GM18951 (cell line): Measurements from ENCODE around the gene DCAF8L2.
"Not testable (repeated sequence)": the region's sequence is repeated elsewhere in the genome, so short reads cannot be mapped to it uniquely, and the experiment has no call there.

Experiments
- POLR2A ChIP-seq: IDR thresholded peaks from 4 replicates; pipeline ENCODE4 v1.6.1; 2011; ENCODE audit warnings: mild to moderate bottlenecking; ENCODE audit not compliant: insufficient read length, insufficient read depth; ENCODE audit errors: extremely low read depth
- in situ Hi-C: fragments of 300-500 bp; cut with MboI; formaldehyde crosslinking; loops from one replicate; pipeline ENCODE4 v1.12.0; 2022; ENCODE audit warnings: low sequenced_read_pairs, mixed read lengths, inconsistent platforms; ENCODE audit not compliant: unreplicated experiment

Gene DCAF8L2

DNA sequence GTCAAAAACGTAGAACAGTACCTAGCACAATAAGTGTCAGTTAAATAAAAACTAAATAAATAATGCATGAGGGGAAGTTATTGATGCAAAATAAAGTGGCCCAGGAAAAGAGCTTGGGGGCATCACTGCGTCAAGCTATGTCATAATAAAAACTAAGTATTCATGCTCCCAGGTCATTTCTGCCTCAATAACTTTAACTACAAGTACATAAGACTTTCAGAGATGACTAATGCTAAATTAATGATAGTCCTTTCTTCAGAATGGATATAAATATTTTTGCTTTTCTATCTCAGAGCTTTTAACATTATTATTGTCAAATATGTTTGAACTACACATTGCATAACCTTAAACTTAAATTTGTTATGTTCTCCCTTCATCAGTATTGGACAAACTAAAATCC lies 125.5 kb downstream of the DCAF8L2 start:
- TF ChIP-seq POLR2A = no peak
- in situ Hi-C loops = no loop called here

DNA sequence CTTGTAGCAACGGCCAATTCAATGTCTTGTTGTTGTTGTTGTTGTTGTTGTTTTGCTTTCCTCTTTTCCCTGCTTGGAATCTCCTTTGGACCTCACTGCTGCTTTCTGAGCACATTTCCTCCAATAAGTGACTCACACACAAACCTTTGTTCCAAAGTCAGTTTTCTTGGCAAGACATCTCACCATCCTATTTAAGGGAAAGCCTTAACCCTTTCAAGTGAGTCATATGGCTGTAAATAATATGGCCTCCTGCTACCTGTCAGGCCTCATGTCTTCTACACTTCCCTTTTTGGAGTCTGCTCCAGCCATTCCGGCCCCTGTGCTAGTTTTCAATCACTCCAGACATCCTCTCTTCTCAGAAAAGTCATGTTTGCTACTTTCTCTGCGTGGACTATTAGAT lies 138.1 kb downstream of the DCAF8L2 start:
- TF ChIP-seq POLR2A = no peak
- in situ Hi-C loops = no loop called here

DNA sequence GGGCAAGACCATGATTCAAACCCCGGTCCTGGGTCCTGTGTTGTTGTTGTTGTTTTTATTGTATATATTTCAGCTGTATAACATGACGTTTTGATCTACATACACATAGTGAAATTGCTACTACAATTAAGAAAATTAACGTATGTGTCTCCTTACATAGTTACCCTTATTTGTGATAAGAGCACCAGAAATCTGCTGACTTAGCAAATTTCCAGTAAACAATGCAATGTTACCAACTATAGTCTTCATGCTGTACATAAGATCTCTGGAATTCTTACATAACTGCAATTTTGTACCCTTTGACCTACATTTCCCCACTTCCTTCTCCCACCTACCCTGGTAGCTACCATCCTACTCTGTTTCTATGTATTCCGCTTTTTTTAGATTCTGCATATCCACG lies 141.8 kb downstream of the DCAF8L2 start:
- in situ Hi-C loops = no loop called here
- no peak for TF ChIP-seq POLR2A

DNA sequence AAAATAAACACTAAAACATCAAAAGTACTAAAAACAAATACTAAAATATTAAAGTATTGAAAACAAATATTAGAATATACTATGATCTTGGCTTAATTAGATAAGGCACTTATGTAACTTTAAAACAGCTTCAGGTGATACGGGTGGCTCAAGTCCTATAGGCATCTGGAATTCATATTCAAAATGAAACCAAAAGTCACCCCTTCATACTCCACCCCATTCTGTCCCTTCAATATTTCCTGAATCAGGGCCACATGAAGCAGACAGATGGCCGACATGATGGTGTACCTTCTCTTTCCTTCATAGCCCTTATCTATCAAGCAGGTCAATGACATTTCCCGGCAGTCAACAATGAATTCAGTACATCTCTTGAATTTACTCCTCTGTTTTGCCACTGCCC lies 145.8 kb downstream of the DCAF8L2 start:
- TF ChIP-seq POLR2A = no peak
- in situ Hi-C loops = no loop called here

DNA sequence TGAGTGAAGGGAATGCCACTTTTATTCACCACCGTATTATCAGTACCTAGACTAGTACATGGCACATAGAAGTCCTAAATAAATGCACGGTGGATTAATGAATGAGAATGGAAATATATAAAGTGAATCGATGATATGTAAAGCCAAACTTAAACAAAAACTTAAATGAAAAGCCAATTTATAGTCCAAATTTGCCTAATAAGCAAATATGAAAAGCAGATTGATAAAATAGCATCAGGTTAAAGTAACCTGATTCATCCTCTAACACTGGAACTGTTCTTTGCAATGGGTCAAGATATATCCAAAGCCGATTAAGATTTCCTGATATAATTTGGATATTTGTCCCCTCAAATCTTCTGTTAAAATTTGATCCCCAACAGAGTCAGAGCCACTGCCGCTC lies 150.8 kb downstream of the DCAF8L2 start:
- TF ChIP-seq POLR2A = no peak
- in situ Hi-C loops = no loop called here

DNA sequence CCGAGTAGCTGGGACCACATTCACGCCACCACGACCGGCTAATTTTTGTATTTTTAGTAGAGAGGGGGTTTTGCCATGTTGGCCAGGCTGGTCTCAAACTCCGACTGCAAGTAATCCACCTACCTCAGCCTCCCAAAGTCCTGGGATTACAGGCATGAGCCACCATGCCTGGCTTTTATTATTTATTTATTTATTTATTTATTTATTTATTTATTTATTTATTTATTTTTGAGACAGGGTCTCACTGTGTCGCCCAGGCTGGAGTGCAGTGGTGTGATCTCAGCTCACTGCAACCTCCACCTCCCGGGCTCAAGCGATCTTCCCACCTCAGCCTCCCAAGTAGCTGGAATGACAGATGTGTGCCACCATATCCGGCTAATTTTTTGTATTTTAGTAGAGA lies 153.4 kb downstream of the DCAF8L2 start:
- in situ Hi-C loops = not testable (repeated sequence)

DNA sequence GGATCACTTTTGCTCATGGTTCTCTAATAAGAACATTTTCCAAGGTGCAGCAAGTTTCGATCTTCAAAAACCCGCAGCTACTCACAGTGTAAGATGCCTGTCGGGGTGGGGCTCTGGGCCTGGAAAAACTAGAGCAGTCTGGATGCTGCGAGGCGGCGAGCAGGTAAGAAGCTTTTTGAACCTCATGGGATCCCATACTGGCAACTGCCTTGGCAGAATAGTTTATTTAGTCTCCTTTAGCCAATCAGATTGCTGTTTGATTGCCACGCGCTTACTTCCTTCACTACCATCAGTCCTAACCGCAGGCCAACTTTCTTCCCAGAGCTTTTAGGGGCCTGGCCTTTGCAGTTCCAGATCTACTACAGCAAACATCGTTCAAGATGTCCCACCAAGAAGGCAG lies 156.4 kb downstream of the DCAF8L2 start:
- TF ChIP-seq POLR2A = no peak
- in situ Hi-C loops = no loop called here

DNA sequence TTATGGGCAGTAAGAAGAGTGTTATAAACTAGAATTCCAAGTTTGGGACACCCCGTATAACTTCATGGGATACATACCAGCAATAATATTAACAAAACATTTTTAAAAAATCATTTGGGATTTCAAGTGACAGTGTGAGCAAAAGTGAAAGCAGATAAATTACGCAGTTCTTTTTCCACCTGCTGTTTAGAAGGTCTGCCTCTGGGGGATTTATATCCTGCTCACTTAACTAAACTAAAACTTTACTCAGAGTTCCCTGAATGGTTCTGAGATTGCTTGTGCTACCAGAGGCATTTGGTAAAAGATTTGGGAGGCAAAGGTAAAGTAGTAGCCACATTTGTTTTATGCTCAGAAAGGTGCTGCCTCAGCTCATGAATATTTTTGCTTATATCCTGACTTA lies 160.2 kb downstream of the DCAF8L2 start:
- in situ Hi-C loops = not testable (repeated sequence)

DNA sequence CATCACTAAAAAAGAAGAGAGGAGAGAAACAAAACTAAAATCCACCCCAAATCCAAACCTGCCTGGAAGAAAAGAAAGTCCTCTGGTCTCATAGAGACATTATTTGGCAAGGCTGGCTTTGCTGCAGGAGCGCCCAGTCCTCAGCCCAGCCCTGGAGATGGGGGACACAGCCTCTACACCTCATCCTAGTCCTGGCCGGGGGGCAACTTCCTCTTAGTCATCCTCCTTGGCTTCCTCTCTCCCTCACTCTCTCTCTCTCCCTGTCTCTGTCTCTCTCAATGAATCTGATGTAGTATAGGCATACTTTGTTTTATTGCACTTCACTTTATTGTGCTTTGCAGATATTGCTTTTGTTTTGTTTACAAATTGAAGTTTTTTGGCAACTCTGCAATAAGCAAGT lies 161.8 kb downstream of the DCAF8L2 start:
- in situ Hi-C loops = no loop called here
- no peak for TF ChIP-seq POLR2A

DNA sequence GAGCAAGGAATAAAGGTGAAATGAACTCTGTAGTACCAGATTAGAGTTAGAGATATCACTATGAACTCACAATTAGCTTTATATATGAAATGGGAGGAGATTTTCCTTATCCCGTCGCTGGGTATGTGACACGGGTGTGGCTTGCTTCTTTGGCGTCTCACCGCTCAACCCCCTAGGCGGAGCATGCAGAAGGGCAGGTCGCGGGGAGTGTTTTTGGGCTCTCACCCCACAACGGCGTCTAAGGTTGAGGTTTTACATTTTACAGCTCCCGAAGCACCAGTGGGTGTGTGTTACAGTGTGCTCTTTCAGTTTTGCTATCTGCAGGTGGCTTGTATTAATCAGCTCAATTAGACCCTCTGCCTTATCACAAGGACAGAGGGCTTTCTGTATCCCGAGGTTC lies 175.6 kb downstream of the DCAF8L2 start:
- in situ Hi-C loops = no loop called here
- no peak for TF ChIP-seq POLR2A

DNA sequence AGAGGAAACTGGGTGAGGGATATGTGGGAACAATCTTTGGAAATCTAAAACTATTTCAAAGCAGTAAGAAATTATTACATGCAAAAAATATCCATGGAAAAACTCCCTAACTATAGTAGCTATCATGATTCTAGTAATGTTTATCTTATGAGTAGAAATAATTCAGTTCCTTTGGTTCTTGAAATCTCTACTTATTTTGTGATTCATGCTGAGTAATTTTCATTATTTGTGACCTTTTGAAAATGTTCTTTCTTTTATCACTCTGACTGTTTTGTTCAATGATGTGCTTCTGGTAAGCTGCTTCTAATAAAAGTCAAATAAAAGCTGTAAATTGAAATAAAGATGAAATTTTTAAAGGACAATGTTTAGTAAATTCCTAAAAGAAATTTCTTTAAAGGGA lies 177.2 kb downstream of the DCAF8L2 start:
- TF ChIP-seq POLR2A = no peak
- in situ Hi-C loops = no loop called here

DNA sequence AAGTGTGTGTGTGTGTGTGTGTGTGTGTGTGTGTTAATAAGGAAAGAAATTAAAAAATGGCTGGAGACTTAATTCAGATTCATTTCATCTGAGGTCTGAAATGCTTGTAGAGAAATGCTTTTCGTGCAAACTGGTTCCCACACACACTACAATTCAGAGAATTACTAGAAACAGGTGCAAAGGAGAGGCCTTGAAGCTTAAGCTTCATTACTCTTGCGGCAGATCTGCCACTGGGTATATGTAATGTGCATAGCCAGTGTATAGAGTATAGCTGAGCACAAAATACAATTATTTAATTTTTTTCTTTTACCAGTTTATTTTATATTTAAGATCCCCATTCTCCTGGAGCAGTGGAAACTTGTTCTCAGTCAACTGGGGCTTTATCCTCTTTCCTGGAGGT lies 185.8 kb downstream of the DCAF8L2 start:
- in situ Hi-C loops = no loop called here
- no peak for TF ChIP-seq POLR2A

DNA sequence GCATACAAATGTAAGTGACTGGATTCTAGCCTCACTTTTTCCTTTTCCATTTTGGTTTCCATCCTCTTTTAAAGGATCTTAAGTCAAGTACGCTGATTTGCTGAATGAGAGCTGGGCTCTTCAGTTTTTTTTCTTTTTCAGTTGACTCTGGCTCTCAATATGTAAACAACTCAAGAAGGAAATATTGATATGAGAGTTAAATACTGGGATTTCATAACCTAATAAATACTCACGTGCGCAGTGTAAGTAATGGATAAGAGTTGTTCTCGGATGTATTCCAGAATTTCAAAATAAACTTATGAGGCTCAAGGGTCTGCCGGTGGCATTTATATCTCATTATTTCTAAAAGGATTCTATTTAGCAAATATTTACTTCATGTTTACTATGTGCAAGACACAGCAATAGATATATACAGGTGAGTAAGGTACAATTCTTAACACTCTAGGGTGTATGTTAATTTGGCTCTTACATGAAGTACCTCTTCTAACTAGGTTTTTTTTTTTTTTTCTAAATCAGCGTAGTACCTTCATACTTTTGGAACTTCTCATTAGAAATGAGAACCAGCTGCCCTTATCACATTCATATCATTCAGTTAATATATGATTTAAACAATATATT lies 206.6 kb downstream of the DCAF8L2 start:
- no peak for TF ChIP-seq POLR2A
- in situ Hi-C loops = no loop called here

DNA sequence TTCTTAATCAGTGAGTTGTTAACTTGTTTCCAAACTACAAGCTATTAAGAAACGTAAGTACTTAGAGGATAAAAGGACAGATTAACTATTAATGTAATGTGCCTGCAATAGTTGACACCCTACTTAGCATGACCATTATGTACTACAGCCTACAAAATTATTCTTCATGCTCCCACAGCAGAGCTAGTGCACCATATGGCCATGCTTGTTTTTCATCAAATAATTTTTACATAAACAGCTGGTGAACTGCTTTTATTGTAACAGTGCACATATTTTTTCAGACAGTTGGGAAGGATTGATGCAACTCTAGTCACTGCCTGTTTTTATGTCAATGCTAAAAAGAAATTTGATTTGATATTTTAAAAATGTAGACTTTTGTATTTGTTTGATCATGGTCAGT lies 207.4 kb downstream of the DCAF8L2 start:
- no peak for TF ChIP-seq POLR2A
- in situ Hi-C loops = no loop called here
